Body of pancreas (tissue), 4 donors: ENCODE measurements around the gene SCCPDH.

ENCODE experiments used
- POLR2A ChIP-seq, 3 donors: fragments of 450-650 bp; IDR thresholded peaks; one replicate each; pipeline ENCODE4 v1.6.1; 2016; ENCODE audit warnings: antibody characterized with exemption in 3 of 3, mild to moderate bottlenecking in 2 of 3
- TF ChIP-seq, protein P1 (sequence below), 7 experiments: fragments of 450-650 bp in 4 of 7; fragments of 200-600 bp in 3 of 7; sonication (generic) in 3 of 7; IDR thresholded peaks; one replicate each; pipeline ENCODE4 v1.5.1; 2016 to 2019; ENCODE audit warnings: antibody characterized with exemption in 7 of 7

DNA sequence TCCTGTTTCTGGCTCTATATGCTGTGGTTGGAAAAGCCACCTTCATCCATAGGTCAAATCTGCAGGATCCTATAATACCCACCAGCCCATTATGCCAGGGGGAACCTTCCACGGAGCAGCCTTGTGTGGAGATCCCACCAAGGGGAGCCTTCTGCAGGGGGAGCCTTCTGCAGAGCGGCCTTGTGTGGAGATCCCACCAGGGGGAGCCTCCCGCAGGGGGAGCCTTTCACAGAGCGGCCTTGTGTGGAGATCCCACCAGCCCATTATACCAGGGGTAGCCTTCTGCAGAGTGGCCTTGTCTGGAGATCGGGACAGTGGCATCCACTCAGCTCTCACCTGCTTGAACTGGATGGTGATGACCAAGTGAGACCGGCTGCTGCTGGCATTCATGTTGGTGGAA, 85.3 kb downstream of the SCCPDH start:
- no peak for TF ChIP-seq POLR2A (IDR thresholded peaks at IDR 0.05)
- TF ChIP-seq, protein P1, sequence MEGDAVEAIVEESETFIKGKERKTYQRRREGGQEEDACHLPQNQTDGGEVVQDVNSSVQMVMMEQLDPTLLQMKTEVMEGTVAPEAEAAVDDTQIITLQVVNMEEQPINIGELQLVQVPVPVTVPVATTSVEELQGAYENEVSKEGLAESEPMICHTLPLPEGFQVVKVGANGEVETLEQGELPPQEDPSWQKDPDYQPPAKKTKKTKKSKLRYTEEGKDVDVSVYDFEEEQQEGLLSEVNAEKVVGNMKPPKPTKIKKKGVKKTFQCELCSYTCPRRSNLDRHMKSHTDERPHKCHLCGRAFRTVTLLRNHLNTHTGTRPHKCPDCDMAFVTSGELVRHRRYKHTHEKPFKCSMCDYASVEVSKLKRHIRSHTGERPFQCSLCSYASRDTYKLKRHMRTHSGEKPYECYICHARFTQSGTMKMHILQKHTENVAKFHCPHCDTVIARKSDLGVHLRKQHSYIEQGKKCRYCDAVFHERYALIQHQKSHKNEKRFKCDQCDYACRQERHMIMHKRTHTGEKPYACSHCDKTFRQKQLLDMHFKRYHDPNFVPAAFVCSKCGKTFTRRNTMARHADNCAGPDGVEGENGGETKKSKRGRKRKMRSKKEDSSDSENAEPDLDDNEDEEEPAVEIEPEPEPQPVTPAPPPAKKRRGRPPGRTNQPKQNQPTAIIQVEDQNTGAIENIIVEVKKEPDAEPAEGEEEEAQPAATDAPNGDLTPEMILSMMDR (IDR thresholded peaks at IDR 0.05), result no peak
